GM12878 (cell line): Measurements from ENCODE around the gene KCNIP2. TPM values are rescaled to one million over a fixed set of nuclear protein-coding genes. Genes with fewer than 3 reads are reported as not detected.

ENCODE experiments used
- ATAC-seq: fragments of 200-7000 bp; cut with Tn5 transposase; 3 replicates; pipeline ENCODE4 v1.9.1; 2020; ENCODE audit warnings: mild to moderate bottlenecking, moderate library complexity
- BruUV-seq: library from RNA; stranded (reverse); fragments of 400-500 nt; replicated peaks from 2 replicates; lab custom pipeline; 2021; lab: Mats Ljungman, UMichigan
- CTCF ChIA-PET: fragments of 300-600 bp; sonication (Branson Sonifier 250); formaldehyde crosslinking; extraction: SDS; loops from one replicate; lab custom pipeline; 2021; ENCODE audit warnings: inconsistent platforms; lab: Yijun Ruan, JAX
- POLR2A ChIA-PET: fragments of 350-600 bp; formaldehyde crosslinking; extraction: SDS; loops from one replicate; lab custom pipeline; 2021; ENCODE audit warnings: inconsistent platforms; lab: Charles Lee
- RAD21 ChIA-PET: fragments of 300-600 bp; sonication (Branson Sonifier 250); formaldehyde crosslinking; loops from one replicate; lab custom pipeline; 2023; ENCODE audit warnings: antibody characterized with exemption; ENCODE audit not compliant: unreplicated experiment; lab: Charles Lee
- SMC1A ChIA-PET: fragments of 300-600 bp; sonication (Branson Sonifier 250); formaldehyde crosslinking; loops from one replicate; lab custom pipeline; 2023; ENCODE audit not compliant: unreplicated experiment, uncharacterized antibody; lab: Charles Lee
- DNase-seq: peaks from one replicate; pipeline ENCODE4 v3.0.0-alpha.2; 2011; ENCODE audit warnings: low read depth, low spot score
- FAIRE-seq: peaks from 3 replicates; lab custom pipeline; 2011; peaks lifted over from hg19 to GRCh38; lab: Jason Lieb, UNC
- H2AFZ ChIP-seq: 2 replicates; pipeline ENCODE4 v1.6.0; 2011; ENCODE audit warnings: low read depth, low read length, control low read depth; ENCODE audit not compliant: control insufficient read depth
- H3K27ac ChIP-seq: 2 replicates; pipeline ENCODE4 v1.5.1; 2011; ENCODE audit warnings: control low read depth; ENCODE audit not compliant: control insufficient read depth, insufficient read depth
- H3K27me3 ChIP-seq, 2 experiments: replicated peaks in 1 of 2; 2 replicates each; pipeline versions ENCODE4 v1.6.0 to v1.6.1; 2011; ENCODE audit warnings: low read length in 1 of 2; ENCODE audit not compliant: control insufficient read depth in 2 of 2, insufficient read depth in 2 of 2
- H3K36me3 ChIP-seq, 2 experiments: 2 replicates each; pipeline ENCODE4 v1.5.1; 2011; ENCODE audit warnings: low read length in 1 of 2; ENCODE audit not compliant: control insufficient read depth in 2 of 2, insufficient read depth in 2 of 2
- H3K4me1 ChIP-seq: 2 replicates; pipeline ENCODE4 v1.6.1; 2011; ENCODE audit warnings: mild to moderate bottlenecking, low read length, moderate library complexity, mixed read lengths; ENCODE audit not compliant: control insufficient read depth, insufficient read depth
- H3K4me2 ChIP-seq: 2 replicates; pipeline ENCODE4 v1.6.0; 2011; ENCODE audit warnings: control low read depth; ENCODE audit not compliant: control insufficient read depth, insufficient read depth
- H3K4me3 ChIP-seq: fragments of 200-600 bp; sonication (generic); 2 replicates; pipeline ENCODE4 v1.5.1; 2016
- H3K79me2 ChIP-seq: 2 replicates; pipeline ENCODE4 v1.6.0; 2011; ENCODE audit warnings: low read length; ENCODE audit not compliant: control insufficient read depth, insufficient read depth
- H3K9ac ChIP-seq: 2 replicates; pipeline ENCODE4 v1.8.0; 2011; ENCODE audit warnings: low read length, control low read depth, mixed read lengths; ENCODE audit not compliant: control insufficient read depth, insufficient read depth
- H3K9me3 ChIP-seq: replicated peaks from 3 replicates; pipeline ENCODE4 v1.5.1; 2011; ENCODE audit warnings: mild to moderate bottlenecking, low read length; ENCODE audit not compliant: control insufficient read depth, insufficient read depth
- H4K20me1 ChIP-seq: 2 replicates; pipeline ENCODE4 v1.6.0; 2011; ENCODE audit not compliant: control insufficient read depth, insufficient read depth
- CUX1 ChIP-seq: IDR thresholded peaks from 2 replicates; pipeline ENCODE4 v1.6.1; 2012; ENCODE audit warnings: improper control_type of control experiment, low read depth, low read length; ENCODE audit not compliant: insufficient replicate concordance
- MEF2B ChIP-seq: fragments of 450-650 bp; IDR thresholded peaks from 2 replicates; pipeline ENCODE4 v1.6.1; 2018; ENCODE audit warnings: mild to moderate bottlenecking, moderate library complexity; ENCODE audit not compliant: partially characterized antibody, poor library complexity, severe bottlenecking
- POLR2AphosphoS2 ChIP-seq: IDR thresholded peaks from 2 replicates; pipeline ENCODE4 v1.6.1; 2011; ENCODE audit warnings: low read depth, mild to moderate bottlenecking, low read length, improper control_type of control experiment, moderate library complexity
- ZNF687 ChIP-seq: fragments of 450-650 bp; IDR thresholded peaks from 2 replicates; pipeline ENCODE4 v1.6.1; 2017; ENCODE audit warnings: mild to moderate bottlenecking, moderate library complexity
- WGBS: methylation state at CpG from one replicate; pipeline ENCODE4 v1.1.6; 2016; ENCODE audit warnings: low lambda C conversion rate; ENCODE audit not compliant: insufficient replicate concordance, insufficient coverage; ENCODE audit errors: missing lambda C conversion rate; 5-methylcytosine and 5-hydroxymethylcytosine counted together
- in situ Hi-C: fragments of 300-500 bp; cut with MboI; formaldehyde crosslinking; loops from 9 replicates; pipeline ENCODE4 v1.14.3; 2018; ENCODE audit warnings: mixed read lengths
- intact Hi-C: fragments of 100-400 bp; cut with micrococcal nuclease; formaldehyde crosslinking; loops from one replicate; pipeline ENCODE4 v1.14.2; 2022; ENCODE audit not compliant: unreplicated experiment
- polyA plus RNA-seq, 11 experiments: library from polyadenylated mRNA; depleted of rRNA in 4 of 11; unstranded in 6 of 11; stranded (reverse) in 5 of 11; fragments of >200 nt; fragmentation: Nextera tagmentation in 4 of 11; fragmentation: Illumina TruSeq in 1 of 11; extraction: Ambion mirVana in 4 of 11; extraction: Trizol in 1 of 11; gene quantifications; 1 replicate in 1 of 11; 2 replicates in 10 of 11; pipeline versions ENCODE4 v1.2.1 to v1.2.3, GENCODE V29; 2011 to 2016; ENCODE audit warnings: inconsistent platforms in 2 of 11, missing spikeins in 2 of 11, low read depth in 1 of 11
- total RNA-seq, 4 experiments: library from RNA; depleted of rRNA in 3 of 4; stranded (reverse); fragments of >200 nt in 3 of 4; fragmentation: Illumina TruSeq in 1 of 4; extraction: Trizol in 1 of 4; gene quantifications; 2 replicates each; pipeline versions ENCODE4 v1.2.1 to v1.2.3, GENCODE V29; 2013 to 2021

KCNIP2 gene
- total and polyA plus RNA-seq, 10 of the 15 experiments (the other 5 are each of a cell fraction or from before 2014, with no cell fraction given): 0.46 to 4.3 (median 1.7) TPM

GRCh38 chr10:101880232-101880573 is 36.6 kb upstream of the KCNIP2 start:
- Histone ChIP-seq H3K4me3 (no peak overlapping the region), H3K4me2 (no peak overlapping the region), H3K4me1 (peaks cover 6% of the 10 kb centered on the region), H3K36me3 (peaks cover 0 to 7% of the 10 kb centered on the region in 2 experiments; a peak in 3 of 4 replicates), H3K27ac (no peak overlapping the region), H3K9me3 (no peaks in the 10 kb centered on the region), H4K20me1 (no peaks in the 10 kb centered on the region), H3K9ac (no peak overlapping the region), H3K79me2 (no peaks in the 10 kb centered on the region), H2AFZ (no peak overlapping the region), H3K27me3 (no peaks in the 10 kb centered on the region)
- CTCF ChIA-PET: interaction anchor here (1.1 to 17.9 kb wide), 5 partner anchors 9 to 129 kb away, joined by 3 to 398 read pairs (median 61); partner anchors contain the start of gene KCNIP2
- no peak for ATAC-seq
- in situ Hi-C loops: loop anchor here (5.0 kb wide), 1 partner anchor 127 kb away; no protein-coding TSS in a partner anchor
- no peak for DNase-seq
- RAD21 ChIA-PET: interaction anchor here (1.0 to 12.3 kb wide), 8 partner anchors 8 to 130 kb away, joined by 3 to 206 read pairs (median 8); no protein-coding TSS in a partner anchor
- POLR2A ChIA-PET: interaction anchor here (0.6 to 2.2 kb wide), 7 partner anchors 8 to 128 kb away, joined by 3 to 8 read pairs (median 4); no protein-coding TSS in a partner anchor
- 26% methylated on average over 2 of the region's 2 CpGs for WGBS
- TF ChIP-seq CUX1 (peak; percentile 71), ZNF687 (peak; percentile 62; the same call in 1 of the 2 replicates), MEF2B (peak; percentile 83), POLR2AphosphoS2 (no peak)
- intact Hi-C loops: no loop called here
- FAIRE-seq: no peak
- BruUV-seq: no TSS peak
- SMC1A ChIA-PET: interaction anchor here (1.3 to 7.3 kb wide), 9 partner anchors 9 to 129 kb away, joined by 5 to 78 read pairs (median 11); no protein-coding TSS in a partner anchor
